Measurements from ENCODE around the gene JCAD.

GRCh38 chr10:29982997-29983648 is 76.3 kb downstream of the JCAD start:
- no peak for TF ChIP-seq CTCF (conservative IDR thresholded peaks at IDR 0.05)
- TF ChIP-seq EZH2 (IDR thresholded peaks at IDR 0.05; ENCODE audit: low read depth), result no peak

Data from PC-9 (cell line).